ENCODE data around the gene CROCC2. TPM values are rescaled to one million over a fixed set of nuclear protein-coding genes. Genes with fewer than 3 reads are reported as not detected.

The CROCC2 gene
- total RNA-seq, 1 donor from 2014 or later: not detected

- Histone ChIP-seq H3K36me3 (ENCODE audit: control insufficient read depth, insufficient read depth, low read length) (no peaks in the 10 kb centered on the region), H3K27me3 (ENCODE audit: control insufficient read depth, insufficient read depth, low read length) (peaks cover 21% of the 10 kb centered on the region), H3K4me3 (ENCODE audit: low read depth, low read length) (no peak overlapping the region)
- no peak for DNase-seq (ENCODE audit: low read depth)
- TF ChIP-seq CTCF (IDR thresholded peaks at IDR 0.05; ENCODE audit: insufficient read depth, low read length, poor library complexity, severe bottlenecking): no peak
Measured at GRCh38 chr2:240930631-240931318, 24.6 kb downstream of the CROCC2 start.

- no peak for DNase-seq (ENCODE audit: low read depth)
- Histone ChIP-seq H3K27me3 (ENCODE audit: control insufficient read depth, insufficient read depth, low read length) (peaks cover 18% of the 10 kb centered on the region), H3K4me3 (ENCODE audit: low read depth, low read length) (no peak overlapping the region), H3K36me3 (ENCODE audit: control insufficient read depth, insufficient read depth, low read length) (no peaks in the 10 kb centered on the region)
- no peak for TF ChIP-seq CTCF (IDR thresholded peaks at IDR 0.05; ENCODE audit: insufficient read depth, low read length, poor library complexity, severe bottlenecking)
Measured at GRCh38 chr2:240931319-240931949, 25.3 kb downstream of the CROCC2 start.

GRCh38 chr2:240932001-240932723 lies 26.0 kb downstream of the CROCC2 start:
- Histone ChIP-seq H3K4me3 (ENCODE audit: low read depth, low read length) (no peak overlapping the region), H3K36me3 (ENCODE audit: control insufficient read depth, insufficient read depth, low read length) (no peaks in the 10 kb centered on the region), H3K27me3 (ENCODE audit: control insufficient read depth, insufficient read depth, low read length) (peaks cover 18% of the 10 kb centered on the region)
- no peak for DNase-seq (ENCODE audit: low read depth)
- TF ChIP-seq CTCF (IDR thresholded peaks at IDR 0.05; ENCODE audit: insufficient read depth, low read length, poor library complexity, severe bottlenecking): no peak

- Histone ChIP-seq H3K27me3 (ENCODE audit: control insufficient read depth, insufficient read depth, low read length) (peaks cover 18% of the 10 kb centered on the region), H3K36me3 (ENCODE audit: control insufficient read depth, insufficient read depth, low read length) (no peaks in the 10 kb centered on the region), H3K4me3 (ENCODE audit: low read depth, low read length) (no peak overlapping the region)
- no peak for DNase-seq (ENCODE audit: low read depth)
- no peak for TF ChIP-seq CTCF (IDR thresholded peaks at IDR 0.05; ENCODE audit: insufficient read depth, low read length, poor library complexity, severe bottlenecking)
Measured at GRCh38 chr2:240932724-240933047, 26.6 kb downstream of the CROCC2 start.

- H3K36me3 ChIP-seq (ENCODE audit: control insufficient read depth, insufficient read depth, low read length): no peaks in the 10 kb centered on the region
- no peak overlapping the region for H3K4me3 ChIP-seq (ENCODE audit: low read depth, low read length)
- DNase-seq (ENCODE audit: low read depth): no peak
- H3K27me3 ChIP-seq (ENCODE audit: control insufficient read depth, insufficient read depth, low read length): peaks cover 18% of the 10 kb centered on the region
- no peak for TF ChIP-seq CTCF (IDR thresholded peaks at IDR 0.05; ENCODE audit: insufficient read depth, low read length, poor library complexity, severe bottlenecking)
Measured at GRCh38 chr2:240933048-240933965, 27.2 kb downstream of the CROCC2 start.
